WTC11 (cell line): ENCODE results near the gene BCAS1. TPM values are rescaled to one million over a fixed set of nuclear protein-coding genes. Genes with fewer than 3 reads are reported as not detected.

ENCODE experiments used
- ATAC-seq: fragments of 200-7000 bp; cut with Tn5 transposase; 2 replicates; pipeline ENCODE4 v1.10.0; 2021; ENCODE audit warnings: mild to moderate bottlenecking, moderate library complexity
- CTCF ChIA-PET: fragments of 300-600 bp; sonication (Branson Sonifier 250); formaldehyde crosslinking; loops from one replicate; lab custom pipeline; 2021; ENCODE audit warnings: antibody characterized with exemption; lab: Charles Lee
- POLR2A ChIA-PET: fragments of 350-600 bp; sonication (Branson Sonifier 250); formaldehyde crosslinking; loops from one replicate; lab custom pipeline; 2021; ENCODE audit warnings: antibody characterized with exemption; lab: Charles Lee
- DNase-seq: peaks from one replicate; pipeline ENCODE4 v3.0.0; 2021; ENCODE audit warnings: low spot score
- H3K27ac Mint-ChIP-seq: 2 replicates; pipeline ENCODE4 v1.8.0; 2021; ENCODE audit warnings: mixed read lengths
- H3K27me3 Mint-ChIP-seq: 2 replicates; pipeline ENCODE4 v1.8.0; 2021; ENCODE audit warnings: low read depth, mild to moderate bottlenecking, moderate library complexity, mixed read lengths
- H3K36me3 Mint-ChIP-seq: 2 replicates; pipeline ENCODE4 v1.8.0; 2021; ENCODE audit warnings: mixed read lengths
- H3K4me1 Mint-ChIP-seq: 2 replicates; pipeline ENCODE4 v1.8.0; 2022; ENCODE audit warnings: mixed read lengths
- H3K4me3 Mint-ChIP-seq: 2 replicates; pipeline ENCODE4 v1.8.0; 2021; ENCODE audit warnings: mild to moderate bottlenecking, moderate library complexity, mixed read lengths
- H3K9me3 Mint-ChIP-seq: 2 replicates; pipeline ENCODE4 v1.8.0; 2021; ENCODE audit warnings: mixed read lengths
- AR ChIP-seq: fragments of 250-450 bp; sonication (Bioruptor Pico); IDR thresholded peaks from 2 replicates; pipeline ENCODE4 v1.9.0; 2021; ENCODE audit warnings: mild to moderate bottlenecking
- ARID4B ChIP-seq: sonication (generic); formaldehyde crosslinking; IDR thresholded peaks from 2 replicates; pipeline ENCODE4 v1.8.0; 2023; ENCODE audit warnings: missing genetic modification reagents, mild to moderate bottlenecking, borderline replicate concordance
- ATF1 ChIP-seq: sonication (generic); formaldehyde crosslinking; IDR thresholded peaks from 2 replicates; pipeline ENCODE4 v1.8.1; 2023; ENCODE audit warnings: mild to moderate bottlenecking, moderate library complexity, missing genetic modification reagents
- CREB1 ChIP-seq: sonication (generic); formaldehyde crosslinking; IDR thresholded peaks from 2 replicates; pipeline ENCODE4 v1.8.0; 2023; ENCODE audit warnings: mild to moderate bottlenecking, missing genetic modification reagents
- E2F1 ChIP-seq: sonication (generic); formaldehyde crosslinking; IDR thresholded peaks from 2 replicates; pipeline ENCODE4 v1.8.0; 2022; ENCODE audit warnings: mild to moderate bottlenecking, missing genetic modification reagents
- ELF4 ChIP-seq: sonication (generic); formaldehyde crosslinking; IDR thresholded peaks from 2 replicates; pipeline ENCODE4 v1.8.1; 2022; ENCODE audit warnings: low read depth, mild to moderate bottlenecking, moderate library complexity, missing genetic modification reagents
- EMX1 ChIP-seq: fragments of 250-450 bp; sonication (Bioruptor Pico); IDR thresholded peaks from 2 replicates; pipeline ENCODE4 v1.8.0; 2021; ENCODE audit warnings: mild to moderate bottlenecking
- FOXP1 ChIP-seq: sonication (generic); formaldehyde crosslinking; IDR thresholded peaks from 2 replicates; pipeline ENCODE4 v1.8.0; 2022; ENCODE audit warnings: missing genetic modification reagents, mild to moderate bottlenecking, moderate library complexity, borderline replicate concordance
- GABPB1 ChIP-seq: sonication (generic); formaldehyde crosslinking; IDR thresholded peaks from 2 replicates; pipeline ENCODE4 v1.8.1; 2023; ENCODE audit warnings: mild to moderate bottlenecking, missing genetic modification reagents
- HMGA2 ChIP-seq: fragments of 250-450 bp; sonication (Bioruptor Pico); IDR thresholded peaks from 2 replicates; pipeline ENCODE4 v1.4.0; 2021; ENCODE audit warnings: mild to moderate bottlenecking, moderate library complexity
- HMGXB4 ChIP-seq: sonication (generic); formaldehyde crosslinking; IDR thresholded peaks from 2 replicates; pipeline ENCODE4 v1.8.1; 2023; ENCODE audit warnings: mild to moderate bottlenecking, moderate library complexity, missing genetic modification reagents
- IRF2 ChIP-seq: sonication (generic); formaldehyde crosslinking; IDR thresholded peaks from 2 replicates; pipeline ENCODE4 v1.8.0; 2022; ENCODE audit warnings: low read depth, missing genetic modification reagents, borderline replicate concordance
- JAZF1 ChIP-seq: fragments of 250-450 bp; sonication (Bioruptor Pico); IDR thresholded peaks from 2 replicates; pipeline ENCODE4 v1.9.0; 2021; ENCODE audit warnings: moderate library complexity, mild to moderate bottlenecking, inconsistent platforms
- NFE2L1 ChIP-seq: sonication (generic); formaldehyde crosslinking; IDR thresholded peaks from 2 replicates; pipeline ENCODE4 v1.8.1; 2023; ENCODE audit warnings: missing genetic modification reagents
- NR3C1 ChIP-seq: sonication (generic); formaldehyde crosslinking; conservative IDR thresholded peaks from 2 replicates; pipeline ENCODE4 v1.8.1; 2023; ENCODE audit warnings: low read depth, mild to moderate bottlenecking, missing genetic modification reagents
- RELA ChIP-seq: sonication (generic); formaldehyde crosslinking; IDR thresholded peaks from 2 replicates; pipeline ENCODE4 v1.8.1; 2022; ENCODE audit warnings: missing genetic modification reagents, mild to moderate bottlenecking, borderline replicate concordance
- SMAD4 ChIP-seq: sonication (generic); formaldehyde crosslinking; IDR thresholded peaks from 2 replicates; pipeline ENCODE4 v1.8.0; 2022; ENCODE audit warnings: mild to moderate bottlenecking, missing genetic modification reagents
- TP53 ChIP-seq: sonication (generic); formaldehyde crosslinking; IDR thresholded peaks from 2 replicates; pipeline ENCODE4 v1.8.1; 2023; ENCODE audit warnings: mild to moderate bottlenecking, missing genetic modification reagents
- USF1 ChIP-seq: sonication (generic); formaldehyde crosslinking; IDR thresholded peaks from 2 replicates; pipeline ENCODE4 v1.8.0; 2022; ENCODE audit warnings: mild to moderate bottlenecking, missing genetic modification reagents
- ZMAT4 ChIP-seq: fragments of 250-450 bp; sonication (Bioruptor Pico); IDR thresholded peaks from 2 replicates; pipeline ENCODE4 v1.9.0; 2021; ENCODE audit warnings: mild to moderate bottlenecking
- ZNF219 ChIP-seq: sonication (generic); formaldehyde crosslinking; IDR thresholded peaks from 2 replicates; pipeline ENCODE4 v1.8.0; 2023; ENCODE audit warnings: missing genetic modification reagents, mild to moderate bottlenecking, borderline replicate concordance
- ZNF317 ChIP-seq: sonication (generic); formaldehyde crosslinking; IDR thresholded peaks from 2 replicates; pipeline ENCODE4 v1.8.1; 2023; ENCODE audit warnings: low read depth, mild to moderate bottlenecking, moderate library complexity, missing genetic modification reagents, borderline replicate concordance
- ZNF423 ChIP-seq: fragments of 250-450 bp; sonication (Bioruptor Pico); IDR thresholded peaks from 2 replicates; pipeline ENCODE4 v2.1.2; 2022; ENCODE audit warnings: mild to moderate bottlenecking, moderate library complexity
- total RNA-seq: library from RNA; stranded (reverse); gene quantifications from 3 replicates; pipeline ENCODE4 v1.2.3, GENCODE V29; 2021

Gene BCAS1
- total RNA-seq, 1 experiment from 2014 or later, result 0.11 TPM

GRCh38 chr20:54085425-54085824, 15.0 kb upstream of the BCAS1 start:
- ChIA-PET CTCF (interaction anchor here (2.3 kb wide), 1 partner anchor 18 kb away, joined by 7 read pairs; no protein-coding TSS in a partner anchor), POLR2A (no interaction called here)
- H3K27ac Mint-ChIP-seq, result no peak overlapping the region
- no peak for ATAC-seq
- no peaks in the 10 kb centered on the region for H3K4me1 Mint-ChIP-seq
- no peaks in the 10 kb centered on the region for H3K27me3 Mint-ChIP-seq
- H3K9me3 Mint-ChIP-seq, result no peaks in the 10 kb centered on the region
- H3K36me3 Mint-ChIP-seq, result no peaks in the 10 kb centered on the region
- H3K4me3 Mint-ChIP-seq, result no peak overlapping the region
- TF ChIP-seq E2F1 (CRISPR knock-in tag), result no peak
- no peak for TF ChIP-seq HMGXB4 (CRISPR knock-in tag)
- no peak for TF ChIP-seq ARID4B (CRISPR knock-in tag)
- no peak for TF ChIP-seq NR3C1 (CRISPR knock-in tag)
- no peak for TF ChIP-seq ZNF423
- TF ChIP-seq HMGA2, result no peak
- no peak for TF ChIP-seq JAZF1
- TF ChIP-seq TP53 (CRISPR knock-in tag), result no peak
- DNase-seq, result no peak

- no peak overlapping the region for H3K4me3 Mint-ChIP-seq
- ATAC-seq (no peak), DNase-seq (no peak)
- no peaks in the 10 kb centered on the region for H3K36me3 Mint-ChIP-seq
- no peaks in the 10 kb centered on the region for H3K27me3 Mint-ChIP-seq
- H3K27ac Mint-ChIP-seq, result no peak overlapping the region
- ChIA-PET CTCF (interaction anchor here (2.3 kb wide), 1 partner anchor 19 kb away, joined by 7 read pairs; no protein-coding TSS in a partner anchor), POLR2A (no interaction called here)
- no peaks in the 10 kb centered on the region for H3K9me3 Mint-ChIP-seq
- H3K4me1 Mint-ChIP-seq, result no peaks in the 10 kb centered on the region
- TF ChIP-seq IRF2 (CRISPR knock-in tag), result no peak
- no peak for TF ChIP-seq ZNF219
- TF ChIP-seq NFE2L1, result no peak
- TF ChIP-seq E2F1 (CRISPR knock-in tag), result no peak
- TF ChIP-seq FOXP1 (CRISPR knock-in tag), result no peak
- TF ChIP-seq ELF4 (CRISPR knock-in tag), result no peak
- TF ChIP-seq ZNF317 (CRISPR knock-in tag), result no peak
- TF ChIP-seq SMAD4 (CRISPR knock-in tag), result no peak
- no peak for TF ChIP-seq GABPB1 (CRISPR knock-in tag)
- no peak for TF ChIP-seq RELA (CRISPR knock-in tag)
- TF ChIP-seq USF1, result no peak
- TF ChIP-seq EMX1 (CRISPR knock-in tag), result no peak
- no peak for TF ChIP-seq CREB1 (CRISPR knock-in tag)
- TF ChIP-seq ATF1 (CRISPR knock-in tag), result no peak
- TF ChIP-seq AR (CRISPR knock-in tag), result no peak
- no peak for TF ChIP-seq ZMAT4 (CRISPR knock-in tag)
Observed at GRCh38 chr20:54084727-54085388, 14.5 kb upstream of the BCAS1 start.
